Measurements from ENCODE around the gene ZNF526.
"Not testable (repeated sequence)": the region's sequence is repeated elsewhere in the genome, so short reads cannot be mapped to it uniquely, and the experiment has no call there.

Gene ZNF526

GRCh38 chr19:42261763-42262162 lies 41.7 kb downstream of the ZNF526 start:
- no peak overlapping the region for H3K4me3 ChIP-seq (ENCODE audit: low read depth, low read length)
- TF ChIP-seq, protein P1, sequence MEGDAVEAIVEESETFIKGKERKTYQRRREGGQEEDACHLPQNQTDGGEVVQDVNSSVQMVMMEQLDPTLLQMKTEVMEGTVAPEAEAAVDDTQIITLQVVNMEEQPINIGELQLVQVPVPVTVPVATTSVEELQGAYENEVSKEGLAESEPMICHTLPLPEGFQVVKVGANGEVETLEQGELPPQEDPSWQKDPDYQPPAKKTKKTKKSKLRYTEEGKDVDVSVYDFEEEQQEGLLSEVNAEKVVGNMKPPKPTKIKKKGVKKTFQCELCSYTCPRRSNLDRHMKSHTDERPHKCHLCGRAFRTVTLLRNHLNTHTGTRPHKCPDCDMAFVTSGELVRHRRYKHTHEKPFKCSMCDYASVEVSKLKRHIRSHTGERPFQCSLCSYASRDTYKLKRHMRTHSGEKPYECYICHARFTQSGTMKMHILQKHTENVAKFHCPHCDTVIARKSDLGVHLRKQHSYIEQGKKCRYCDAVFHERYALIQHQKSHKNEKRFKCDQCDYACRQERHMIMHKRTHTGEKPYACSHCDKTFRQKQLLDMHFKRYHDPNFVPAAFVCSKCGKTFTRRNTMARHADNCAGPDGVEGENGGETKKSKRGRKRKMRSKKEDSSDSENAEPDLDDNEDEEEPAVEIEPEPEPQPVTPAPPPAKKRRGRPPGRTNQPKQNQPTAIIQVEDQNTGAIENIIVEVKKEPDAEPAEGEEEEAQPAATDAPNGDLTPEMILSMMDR (IDR thresholded peaks at IDR 0.05; ENCODE audit: low read depth, low read length) = no peak

GRCh38 chr19:42266105-42266504 lies 46.0 kb downstream of the ZNF526 start:
- H3K4me3 ChIP-seq (ENCODE audit: low read depth, low read length) = not testable (repeated sequence)

- H3K4me3 ChIP-seq (ENCODE audit: low read depth, low read length) = not testable (repeated sequence)
These were observed 47.0 kb downstream of the ZNF526 start for GRCh38 chr19:42266928-42267603.

DNA sequence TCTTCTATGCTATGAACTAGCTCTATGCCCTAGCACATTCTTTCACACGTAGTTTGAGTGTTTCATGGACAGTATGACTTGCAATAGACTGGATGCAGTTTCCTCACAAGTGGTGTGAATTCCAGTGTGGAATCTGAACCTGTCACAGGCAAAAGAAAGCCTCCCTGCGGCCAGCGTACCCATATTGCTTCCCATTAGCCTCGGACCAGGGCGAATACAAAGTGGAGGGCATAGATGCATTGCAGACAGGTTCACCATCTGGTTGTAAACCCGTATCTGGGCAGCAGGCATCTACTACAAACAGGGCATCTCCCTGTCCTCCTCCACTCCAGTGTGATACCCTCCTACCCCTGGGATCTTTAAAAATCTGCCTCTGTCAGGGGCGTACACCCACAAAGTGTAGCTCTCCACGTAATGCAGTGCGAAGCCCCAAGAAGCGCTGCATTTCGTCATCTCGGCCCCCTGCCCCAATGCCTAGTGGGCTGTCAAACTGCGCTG lies 47.6 kb downstream of the ZNF526 start:
- TF ChIP-seq, protein P1 (IDR thresholded peaks at IDR 0.05; ENCODE audit: low read depth, low read length) = no peak
- peak overlapping the region; percentile 86 for H3K4me3 ChIP-seq (ENCODE audit: low read depth, low read length)

GRCh38 chr19:42268142-42268703 lies 48.1 kb downstream of the ZNF526 start:
- TF ChIP-seq, protein P1 (IDR thresholded peaks at IDR 0.05; ENCODE audit: low read depth, low read length) = no peak
- H3K4me3 ChIP-seq (ENCODE audit: low read depth, low read length) = peak overlapping the region; percentile 86

GRCh38 chr19:42268704-42269477 lies 48.8 kb downstream of the ZNF526 start, which contains the start of gene CIC:
Gene CIC (plus strand): TSS chr19:42269252. CDS start chr19:42271784, 2,532 bp downstream.
- TF ChIP-seq, protein P1 (IDR thresholded peaks at IDR 0.05; ENCODE audit: low read depth, low read length) = no peak
- H3K4me3 ChIP-seq (ENCODE audit: low read depth, low read length) = peak within 1 kb of the TSS; percentile 86

- H3K4me3 ChIP-seq (ENCODE audit: low read depth, low read length) = peak overlapping the region; percentile 69
- TF ChIP-seq, protein P1 (IDR thresholded peaks at IDR 0.05; ENCODE audit: low read depth, low read length) = no peak
These were observed 49.6 kb downstream of the ZNF526 start for GRCh38 chr19:42269478-42270345.

All from WI38 (cell line).